ENCODE measurements around the gene ARHGAP26. TPM values are rescaled to one million over a fixed set of nuclear protein-coding genes. Genes with fewer than 3 reads are reported as not detected.

ARHGAP26 gene
- total and polyA plus RNA-seq, 2 of the 4 experiments (the other 2 are of a cell fraction): 0.54 to 0.56 TPM

DNA sequence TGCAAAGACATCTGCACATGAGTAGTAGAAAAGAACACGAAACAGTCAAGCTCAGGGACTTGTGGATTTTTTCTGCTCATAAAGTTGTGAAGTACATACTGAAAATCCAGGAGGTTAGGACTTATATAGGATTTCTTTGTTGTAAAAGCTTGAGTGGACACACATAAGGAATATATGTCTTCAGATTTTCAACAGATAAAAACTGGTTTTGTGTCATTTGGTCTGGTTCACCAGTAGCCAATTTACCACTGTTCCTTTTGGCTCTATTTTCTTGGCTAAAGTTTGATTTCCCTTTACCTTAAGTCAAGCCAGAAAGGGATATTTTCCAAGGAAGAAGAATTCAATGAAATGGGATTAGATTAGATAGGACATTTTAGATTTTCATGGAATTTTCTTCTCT is 429.0 kb downstream of the ARHGAP26 start:
- intact Hi-C loops (cut with micrococcal nuclease): loop anchor here (5.0 kb wide), 1 partner anchor 203 kb away; the partner anchor contains the start of gene NR3C1
- H3K9me1 ChIP-seq (ENCODE audit: insufficient read depth, low read length): 0 out of 2 replicates have a peak, but pooled peaks cover 5% of the 10 kb centered on the region
- no peaks in the 10 kb centered on the region for H3K36me3 ChIP-seq (ENCODE audit: control insufficient read depth, insufficient read depth, low read length)
- no peak overlapping the region for H2BK15ac ChIP-seq (ENCODE audit: low read depth, low read length)
- H2BK20ac ChIP-seq (ENCODE audit: low read depth, low read length): no peak overlapping the region
- in situ Hi-C loops (cut with MboI; ENCODE audit: low sequenced_read_pairs): no loop called here
- H2AFZ ChIP-seq (replicated peaks; ENCODE audit: low read length, poor library complexity): no peak overlapping the region
- H2AK5ac ChIP-seq (ENCODE audit: low read depth, low read length): no peak overlapping the region
- CTCF ChIA-PET: interaction anchor here (0.6 kb wide), 1 partner anchor 160 kb away, joined by 6 read pairs; no protein-coding TSS in a partner anchor
- no peaks in the 10 kb centered on the region for H3K79me1 ChIP-seq (ENCODE audit: low read depth in 1 of 2, low read length in 2 of 2)
- dilution Hi-C loops (cut with HindIII; ENCODE audit: low sequenced_read_pairs, unreplicated experiment): no loop called here
- no peak overlapping the region for H4K8ac ChIP-seq (ENCODE audit: low read depth in 2 of 2, low read length in 2 of 2)
- H3K27me3 ChIP-seq (ENCODE audit: control insufficient read depth, insufficient read depth, low read length): no peaks in the 10 kb centered on the region
- TF ChIP-seq ELK1 (IDR thresholded peaks at IDR 0.05; ENCODE audit: borderline replicate concordance, low read depth, low read length) (no peak), MAZ (IDR thresholded peaks at IDR 0.05; ENCODE audit: borderline replicate concordance, low read depth, low read length) (no peak), FOS (IDR thresholded peaks at IDR 0.05; ENCODE audit: low read depth, low read length) (no peak), RFX5 (IDR thresholded peaks at IDR 0.05; ENCODE audit: low read depth, low read length) (no peak)
- no peaks in the 10 kb centered on the region for H3K9me3 ChIP-seq (ENCODE audit: control insufficient read depth, insufficient read depth, low read length)
- no peak for ATAC-seq (ENCODE audit: low read depth)
- no peak overlapping the region for H3K23ac ChIP-seq (ENCODE audit: low read depth, low read length)
- WGBS, 2 experiments (ENCODE audit: extremely low coverage in 2 of 2, insufficient read length in 1 of 2): no CpG with 5 or more reads among the region's 1 CpG
- no peak overlapping the region for H2BK5ac ChIP-seq (ENCODE audit: low read depth, low read length, poor library complexity, severe bottlenecking)
- no peak overlapping the region for H2BK120ac ChIP-seq (ENCODE audit: low read depth, low read length)
- H3K4me2 ChIP-seq (ENCODE audit: low read depth, low read length): no peak overlapping the region
- H3K9ac ChIP-seq (ENCODE audit: low read depth, low read length): no peak overlapping the region
- H3K4me3 ChIP-seq (ENCODE audit: insufficient read depth, low read depth, low read length): no peak overlapping the region
- H3K14ac ChIP-seq (replicated peaks; ENCODE audit: low read depth, low read length): no peak overlapping the region
- BruUV-seq (replicated peaks): no TSS peak
- no peaks in the 10 kb centered on the region for H4K20me1 ChIP-seq (ENCODE audit: insufficient read depth, low read length)
- DNase-seq: no peak
- no peak overlapping the region for H4K5ac ChIP-seq (ENCODE audit: low read depth, low read length)
- POLR2A ChIA-PET (ENCODE audit: unreplicated experiment): no interaction called here
- H2AK9ac ChIP-seq (replicated peaks; ENCODE audit: low read depth, low read length, poor library complexity): no peak overlapping the region
- H3K27ac ChIP-seq (ENCODE audit: insufficient read depth, low read length): no peak overlapping the region
- H3K4me1 ChIP-seq (ENCODE audit: control insufficient read depth, insufficient read depth, low read length): peaks cover 4% of the 10 kb centered on the region
- no peak overlapping the region for H4K91ac ChIP-seq (ENCODE audit: insufficient read depth, low read depth, low read length)
- no peak overlapping the region for H3K4ac ChIP-seq (ENCODE audit: low read depth, low read length)
- no peak overlapping the region for H3K56ac ChIP-seq (ENCODE audit: extremely low read depth, insufficient read depth, low read length)
- H3K18ac ChIP-seq (ENCODE audit: low read depth, low read length): no peak overlapping the region
